Measurements from ENCODE around the gene SHISAL2A.
"Not testable (repeated sequence)": the region's sequence is repeated elsewhere in the genome, so short reads cannot be mapped to it uniquely, and the experiment has no call there.

The SHISAL2A gene

GRCh38 chr1:52684545-52684944, 51.6 kb downstream of the SHISAL2A start:
- Histone ChIP-seq H3K4me2 (ENCODE audit: low read length) (no peak overlapping the region), H3K9me3 (ENCODE audit: control insufficient read depth, insufficient read depth, low read length) (no peaks in the 10 kb centered on the region), H3K36me3 (ENCODE audit: control insufficient read depth, low read length) (peaks cover 43% of the 10 kb centered on the region), H3K27me3 (ENCODE audit: control insufficient read depth, low read length) (no peaks in the 10 kb centered on the region), H4K20me1 (ENCODE audit: control insufficient read depth, insufficient read depth, low read depth, low read length) (no peaks in the 10 kb centered on the region), H3K9me2 (replicated peaks; ENCODE audit: control insufficient read depth, low read length) (no peaks in the 10 kb centered on the region), H3K4me3 (ENCODE audit: low read length) (no peak overlapping the region), H3K79me2 (ENCODE audit: control insufficient read depth, low read length) (no peaks in the 10 kb centered on the region), H3K27ac (ENCODE audit: low read depth, low read length) (no peak overlapping the region), H3F3A (ENCODE audit: control insufficient read depth, insufficient read depth) (peaks cover 3% of the 10 kb centered on the region; the same call in 1 of the 2 replicates), H3K4me1 (ENCODE audit: control insufficient read depth, low read length) (no peaks in the 10 kb centered on the region)
- no peak for TF ChIP-seq EZH2phosphoT487 (IDR thresholded peaks at IDR 0.05; ENCODE audit: borderline replicate concordance, low read length)

DNA sequence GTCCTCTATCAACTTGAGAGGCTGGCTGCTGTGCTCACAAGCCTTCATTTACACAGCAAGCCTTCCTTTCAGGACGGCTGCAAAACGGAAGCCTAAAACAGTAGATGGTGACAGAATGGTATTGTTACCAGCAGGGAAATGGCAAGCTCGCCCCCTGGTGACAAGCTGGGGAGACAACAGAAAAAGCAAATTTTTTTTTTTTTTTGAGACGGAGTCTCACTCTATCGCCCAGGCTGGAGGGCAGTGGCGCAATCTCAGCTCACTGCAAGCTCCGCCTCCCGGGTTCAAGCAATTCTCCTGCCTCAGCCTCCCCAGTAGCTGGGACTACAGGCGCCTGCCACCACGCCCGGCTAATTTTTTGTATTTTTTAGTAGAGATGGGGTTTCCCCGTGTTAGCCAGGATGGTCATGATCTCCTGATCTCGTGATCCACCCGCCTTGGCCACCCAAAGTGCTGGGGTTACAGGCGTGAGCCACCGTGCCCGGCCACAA, 53.3 kb downstream of the SHISAL2A start:
- not testable (repeated sequence) for H3K27me3 ChIP-seq (ENCODE audit: control insufficient read depth, low read length); H4K20me1 ChIP-seq (ENCODE audit: control insufficient read depth, insufficient read depth, low read depth, low read length); H3K4me3 ChIP-seq (ENCODE audit: low read length); H3F3A ChIP-seq (ENCODE audit: control insufficient read depth, insufficient read depth); H3K9me3 ChIP-seq (ENCODE audit: control insufficient read depth, insufficient read depth, low read length); H3K4me2 ChIP-seq (ENCODE audit: low read length); H3K27ac ChIP-seq (ENCODE audit: low read depth, low read length); H3K9me2 ChIP-seq (replicated peaks; ENCODE audit: control insufficient read depth, low read length); H3K79me2 ChIP-seq (ENCODE audit: control insufficient read depth, low read length); H3K4me1 ChIP-seq (ENCODE audit: control insufficient read depth, low read length)
- H3K36me3 ChIP-seq (ENCODE audit: control insufficient read depth, low read length) = peaks cover 57% of the 10 kb centered on the region
- TF ChIP-seq, protein P1, sequence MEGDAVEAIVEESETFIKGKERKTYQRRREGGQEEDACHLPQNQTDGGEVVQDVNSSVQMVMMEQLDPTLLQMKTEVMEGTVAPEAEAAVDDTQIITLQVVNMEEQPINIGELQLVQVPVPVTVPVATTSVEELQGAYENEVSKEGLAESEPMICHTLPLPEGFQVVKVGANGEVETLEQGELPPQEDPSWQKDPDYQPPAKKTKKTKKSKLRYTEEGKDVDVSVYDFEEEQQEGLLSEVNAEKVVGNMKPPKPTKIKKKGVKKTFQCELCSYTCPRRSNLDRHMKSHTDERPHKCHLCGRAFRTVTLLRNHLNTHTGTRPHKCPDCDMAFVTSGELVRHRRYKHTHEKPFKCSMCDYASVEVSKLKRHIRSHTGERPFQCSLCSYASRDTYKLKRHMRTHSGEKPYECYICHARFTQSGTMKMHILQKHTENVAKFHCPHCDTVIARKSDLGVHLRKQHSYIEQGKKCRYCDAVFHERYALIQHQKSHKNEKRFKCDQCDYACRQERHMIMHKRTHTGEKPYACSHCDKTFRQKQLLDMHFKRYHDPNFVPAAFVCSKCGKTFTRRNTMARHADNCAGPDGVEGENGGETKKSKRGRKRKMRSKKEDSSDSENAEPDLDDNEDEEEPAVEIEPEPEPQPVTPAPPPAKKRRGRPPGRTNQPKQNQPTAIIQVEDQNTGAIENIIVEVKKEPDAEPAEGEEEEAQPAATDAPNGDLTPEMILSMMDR (IDR thresholded peaks at IDR 0.05; ENCODE audit: low read depth, low read length, poor library complexity, severe bottlenecking) = peak; percentile 63

DNA sequence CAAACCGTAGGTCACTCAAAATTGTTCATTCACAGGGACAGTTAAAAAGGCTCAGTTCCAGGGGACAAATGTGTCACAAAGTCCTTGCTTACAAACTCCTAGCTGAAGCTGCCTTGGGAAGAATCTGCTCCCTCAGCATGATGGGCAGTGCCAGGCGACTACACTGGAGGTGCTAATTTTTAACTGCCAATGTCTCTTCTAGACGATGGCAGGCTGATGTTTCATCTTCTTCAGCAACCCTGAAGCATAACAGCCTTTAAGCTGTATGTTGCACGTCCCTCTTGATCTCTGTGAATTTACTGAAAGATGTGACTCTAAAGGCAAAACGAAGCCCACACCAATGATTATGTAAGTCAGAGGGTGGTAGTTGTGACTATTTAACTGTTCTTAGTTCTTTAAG, 53.9 kb downstream of the SHISAL2A start:
- H3F3A ChIP-seq (ENCODE audit: control insufficient read depth, insufficient read depth) = peaks cover 3% of the 10 kb centered on the region; the same call in 1 of the 2 replicates
- H3K4me1 ChIP-seq (ENCODE audit: control insufficient read depth, low read length) = no peaks in the 10 kb centered on the region
- H3K4me2 ChIP-seq (ENCODE audit: low read length) = no peak overlapping the region
- peaks cover 61% of the 10 kb centered on the region for H3K36me3 ChIP-seq (ENCODE audit: control insufficient read depth, low read length)
- H3K27ac ChIP-seq (ENCODE audit: low read depth, low read length) = no peak overlapping the region
- no peaks in the 10 kb centered on the region for H3K27me3 ChIP-seq (ENCODE audit: control insufficient read depth, low read length)
- H3K9me3 ChIP-seq (ENCODE audit: control insufficient read depth, insufficient read depth, low read length) = no peaks in the 10 kb centered on the region
- no peaks in the 10 kb centered on the region for H4K20me1 ChIP-seq (ENCODE audit: control insufficient read depth, insufficient read depth, low read depth, low read length)
- peaks cover 5% of the 10 kb centered on the region; the same call in 1 of the 2 replicates for H3K79me2 ChIP-seq (ENCODE audit: control insufficient read depth, low read length)
- TF ChIP-seq, protein P1 (IDR thresholded peaks at IDR 0.05; ENCODE audit: low read depth, low read length, poor library complexity, severe bottlenecking) = no peak
- no peak for TF ChIP-seq EZH2phosphoT487 (IDR thresholded peaks at IDR 0.05; ENCODE audit: borderline replicate concordance, low read length)
- H3K9me2 ChIP-seq (replicated peaks; ENCODE audit: control insufficient read depth, low read length) = no peaks in the 10 kb centered on the region
- no peak overlapping the region for H3K4me3 ChIP-seq (ENCODE audit: low read length)

DNA sequence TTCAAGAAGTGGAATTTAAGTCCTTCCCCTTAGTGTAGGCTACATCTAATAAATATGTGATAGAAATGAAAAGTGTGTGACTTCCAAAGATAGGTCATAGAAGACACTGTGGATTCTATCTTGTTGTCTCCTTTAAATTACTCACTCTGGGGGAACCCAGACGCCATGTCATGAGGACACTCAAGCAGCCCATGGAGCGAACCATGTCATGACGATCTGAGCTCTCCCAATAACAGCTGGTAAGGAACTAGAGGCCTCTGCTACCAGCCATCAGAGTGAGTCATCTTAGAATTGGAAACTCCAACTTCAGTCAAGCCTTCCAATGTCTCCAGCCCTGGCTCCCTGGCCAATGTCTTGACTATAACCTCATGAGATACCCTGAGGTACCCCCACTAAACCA, 58.9 kb downstream of the SHISAL2A start:
- H3K4me3 ChIP-seq (ENCODE audit: low read length) = no peak overlapping the region
- TF ChIP-seq, protein P1 (IDR thresholded peaks at IDR 0.05; ENCODE audit: low read depth, low read length, poor library complexity, severe bottlenecking) = no peak
- TF ChIP-seq EZH2phosphoT487 (IDR thresholded peaks at IDR 0.05; ENCODE audit: borderline replicate concordance, low read length) = no peak
- no peaks in the 10 kb centered on the region for H4K20me1 ChIP-seq (ENCODE audit: control insufficient read depth, insufficient read depth, low read depth, low read length)
- H3K4me2 ChIP-seq (ENCODE audit: low read length) = no peak overlapping the region
- H3K36me3 ChIP-seq (ENCODE audit: control insufficient read depth, low read length) = peaks cover 60% of the 10 kb centered on the region
- H3K27ac ChIP-seq (ENCODE audit: low read depth, low read length) = no peak overlapping the region
- H3K9me3 ChIP-seq (ENCODE audit: control insufficient read depth, insufficient read depth, low read length) = no peaks in the 10 kb centered on the region
- peaks cover 52% of the 10 kb centered on the region for H3K79me2 ChIP-seq (ENCODE audit: control insufficient read depth, low read length)
- no peaks in the 10 kb centered on the region for H3K27me3 ChIP-seq (ENCODE audit: control insufficient read depth, low read length)
- peaks cover 1% of the 10 kb centered on the region; the same call in 1 of the 2 replicates for H3F3A ChIP-seq (ENCODE audit: control insufficient read depth, insufficient read depth)
- H3K4me1 ChIP-seq (ENCODE audit: control insufficient read depth, low read length) = peaks cover 13% of the 10 kb centered on the region
- no peaks in the 10 kb centered on the region for H3K9me2 ChIP-seq (replicated peaks; ENCODE audit: control insufficient read depth, low read length)

Measured in DOHH2 (cell line).